ENCODE results near the gene ZAR1L. TPM values are rescaled to one million over a fixed set of nuclear protein-coding genes. Genes with fewer than 3 reads are reported as not detected.

Gene ZAR1L
- total RNA-seq, 1 donor from 2014 or later, result not detected

GRCh38 chr13:32278426-32278825 lies 36.7 kb downstream of the ZAR1L start:
- H3K27me3 ChIP-seq (ENCODE audit: control insufficient read depth, insufficient read depth, low read length), result no peaks in the 10 kb centered on the region
- no peaks in the 10 kb centered on the region for H3K36me3 ChIP-seq (ENCODE audit: control insufficient read depth, insufficient read depth, low read length)
- TF ChIP-seq CTCF (IDR thresholded peaks at IDR 0.05; ENCODE audit: insufficient read depth, low read length, severe bottlenecking), result no peak
- no peak overlapping the region for H3K4me3 ChIP-seq (ENCODE audit: low read depth, low read length)
- no peak for FAIRE-seq
- DNase-seq (ENCODE audit: low read depth), result peak; percentile 55

GRCh38 chr13:32277839-32278238 lies 37.3 kb downstream of the ZAR1L start:
- Histone ChIP-seq H3K36me3 (ENCODE audit: control insufficient read depth, insufficient read depth, low read length) (no peaks in the 10 kb centered on the region), H3K27me3 (ENCODE audit: control insufficient read depth, insufficient read depth, low read length) (no peaks in the 10 kb centered on the region), H3K4me3 (ENCODE audit: low read depth, low read length) (no peak overlapping the region)
- DNase-seq (ENCODE audit: low read depth), result no peak
- FAIRE-seq, result no peak
- no peak for TF ChIP-seq CTCF (IDR thresholded peaks at IDR 0.05; ENCODE audit: insufficient read depth, low read length, severe bottlenecking)

- DNase-seq (ENCODE audit: low read depth) (peak; percentile 63), FAIRE-seq (no peak)
- TF ChIP-seq CTCF (IDR thresholded peaks at IDR 0.05; ENCODE audit: insufficient read depth, low read length, severe bottlenecking), result no peak
- Histone ChIP-seq H3K4me3 (ENCODE audit: low read depth, low read length) (no peak overlapping the region), H3K36me3 (ENCODE audit: control insufficient read depth, insufficient read depth, low read length) (no peaks in the 10 kb centered on the region), H3K27me3 (ENCODE audit: control insufficient read depth, insufficient read depth, low read length) (no peaks in the 10 kb centered on the region)
These were observed 43.0 kb downstream of the ZAR1L start for GRCh38 chr13:32272021-32272683.

- FAIRE-seq, result no peak
- peak; percentile 87 for TF ChIP-seq CTCF (IDR thresholded peaks at IDR 0.05; ENCODE audit: insufficient read depth, low read length, severe bottlenecking)
- DNase-seq (ENCODE audit: low read depth), result peak; percentile 59
These were observed 47.2 kb downstream of the ZAR1L start for GRCh38 chr13:32267836-32268439.

GRCh38 chr13:32266130-32266529 lies 49.0 kb downstream of the ZAR1L start:
- no peak overlapping the region for H3K4me3 ChIP-seq (ENCODE audit: low read depth, low read length)
- no peak for TF ChIP-seq CTCF (IDR thresholded peaks at IDR 0.05; ENCODE audit: insufficient read depth, low read length, severe bottlenecking)
- no peak for FAIRE-seq
- H3K27me3 ChIP-seq (ENCODE audit: control insufficient read depth, insufficient read depth, low read length), result no peaks in the 10 kb centered on the region
- no peaks in the 10 kb centered on the region for H3K36me3 ChIP-seq (ENCODE audit: control insufficient read depth, insufficient read depth, low read length)
- DNase-seq (ENCODE audit: low read depth), result no peak

More at GRCh38 chr13:32267836-32268439, 47.2 kb downstream of the ZAR1L start:
- no peak overlapping the region for H3K4me3 ChIP-seq (ENCODE audit: low read depth, low read length)
- no peaks in the 10 kb centered on the region for H3K27me3 ChIP-seq (ENCODE audit: control insufficient read depth, insufficient read depth, low read length)
- H3K36me3 ChIP-seq (ENCODE audit: control insufficient read depth, insufficient read depth, low read length), result no peaks in the 10 kb centered on the region

Data from bronchial epithelial cell (primary cell).